CD14-positive monocyte (primary cell): ENCODE results near the gene HRH2. TPM values are rescaled to one million over a fixed set of nuclear protein-coding genes. Genes with fewer than 3 reads are reported as not detected.
A peak's percentile ranks its signal among the peaks of the same experiment; 100 is the strongest.

Experiments used
- DNase-seq, 3 donors: peaks; one replicate each; pipeline ENCODE4 v3.0.0-alpha.2; 2011 to 2022
- H2AFZ ChIP-seq: 2 replicates; pipeline ENCODE4 v1.6.0; 2012; ENCODE audit warnings: mild to moderate bottlenecking, low read depth, low read length, inconsistent platforms; ENCODE audit not compliant: insufficient read depth, poor library complexity, severe bottlenecking
- H3K27ac ChIP-seq, 2 donors: 1 replicate in 1 of 2; 2 replicates in 1 of 2; pipeline ENCODE4 v1.5.1; 2012 to 2013; ENCODE audit warnings: low read length in 2 of 2, control low read depth in 1 of 2, inconsistent platforms in 1 of 2, low read depth in 1 of 2, mild to moderate bottlenecking in 1 of 2
- H3K27me3 ChIP-seq, 2 donors: one replicate each; pipeline versions ENCODE4 v1.6.0 to v1.6.1; 2011 to 2013; ENCODE audit warnings: low read length in 2 of 2; ENCODE audit not compliant: control insufficient read depth in 2 of 2, insufficient read depth in 2 of 2
- H3K36me3 ChIP-seq, 2 donors: replicated peaks in 1 of 2; 1 replicate in 1 of 2; 2 replicates in 1 of 2; pipeline versions ENCODE4 v1.5.1 to v1.6.1; 2012 to 2013; ENCODE audit warnings: low read length in 2 of 2, control low read depth in 1 of 2, inconsistent platforms in 1 of 2, mild to moderate bottlenecking in 1 of 2; ENCODE audit not compliant: insufficient read depth in 2 of 2, control insufficient read depth in 1 of 2
- H3K4me1 ChIP-seq, 2 donors: 1 replicate in 1 of 2; 2 replicates in 1 of 2; pipeline versions ENCODE4 v1.5.1 to v1.6.1; 2012 to 2013; ENCODE audit warnings: low read length in 2 of 2, control low read depth in 1 of 2, inconsistent platforms in 1 of 2, mild to moderate bottlenecking in 1 of 2, moderate library complexity in 1 of 2; ENCODE audit not compliant: insufficient read depth in 2 of 2, control insufficient read depth in 1 of 2
- H3K4me2 ChIP-seq: replicated peaks from 2 replicates; pipeline ENCODE3; 2012; ENCODE audit warnings: low read length, moderate library complexity, mild to moderate bottlenecking; ENCODE audit not compliant: poor library complexity, severe bottlenecking; ENCODE audit errors: extremely low read depth
- H3K4me3 ChIP-seq, 3 experiments: fragments of 200-600 bp in 1 of 3; sonication (generic) in 1 of 3; replicated peaks in 1 of 3; 1 replicate in 2 of 3; 2 replicates in 1 of 3; pipeline ENCODE4 v1.5.1; 2011 to 2013; ENCODE audit warnings: low read length in 3 of 3, mild to moderate bottlenecking in 3 of 3, control low read depth in 2 of 3, low read depth in 2 of 3, inconsistent platforms in 1 of 3, moderate library complexity in 1 of 3
- H3K79me2 ChIP-seq: 2 replicates; pipeline ENCODE4 v1.6.0; 2012; ENCODE audit warnings: mild to moderate bottlenecking, control low read depth, inconsistent platforms, low read length, moderate library complexity; ENCODE audit not compliant: insufficient read depth
- H3K9ac ChIP-seq: 2 replicates; pipeline ENCODE4 v1.6.0; 2017; ENCODE audit warnings: low read length, mild to moderate bottlenecking; ENCODE audit not compliant: insufficient read depth, poor library complexity, severe bottlenecking
- H3K9me3 ChIP-seq, 2 donors: replicated peaks in 1 of 2; 1 replicate in 1 of 2; 2 replicates in 1 of 2; pipeline versions ENCODE4 v1.5.1 to v1.6.1; 2012 to 2013; ENCODE audit warnings: low read length in 2 of 2, control low read depth in 1 of 2; ENCODE audit not compliant: control insufficient read depth in 1 of 2, insufficient read depth in 1 of 2
- H4K20me1 ChIP-seq: 2 replicates; pipeline ENCODE4 v1.6.0; 2012; ENCODE audit warnings: mild to moderate bottlenecking, low read length, control low read depth, moderate library complexity; ENCODE audit not compliant: insufficient read depth
- H3K27ac Mint-ChIP-seq, 7 donors: one replicate each; pipeline ENCODE4 v1.8.0; 2020; ENCODE audit warnings: mild to moderate bottlenecking in 7 of 7, mixed read lengths in 7 of 7, moderate library complexity in 6 of 7, inconsistent platforms in 2 of 7
- H3K27me3 Mint-ChIP-seq, 3 donors: one replicate each; pipeline ENCODE4 v1.8.0; 2021 to 2022; ENCODE audit warnings: low read depth in 3 of 3, mild to moderate bottlenecking in 3 of 3, mixed read lengths in 3 of 3, moderate library complexity in 3 of 3, inconsistent platforms in 1 of 3
- H3K36me3 Mint-ChIP-seq, 2 donors: one replicate each; pipeline ENCODE4 v1.8.0; 2020; ENCODE audit warnings: mixed read lengths in 2 of 2, inconsistent platforms in 1 of 2, mild to moderate bottlenecking in 1 of 2
- H3K4me1 Mint-ChIP-seq: one replicate; pipeline ENCODE4 v1.8.0; 2020; ENCODE audit warnings: mild to moderate bottlenecking, mixed read lengths
- H3K4me3 Mint-ChIP-seq, 2 donors: one replicate each; pipeline ENCODE4 v1.8.0; 2020; ENCODE audit warnings: mild to moderate bottlenecking in 2 of 2, mixed read lengths in 2 of 2, moderate library complexity in 1 of 2
- H3K9me3 Mint-ChIP-seq, 7 donors: one replicate each; pipeline ENCODE4 v1.8.0; 2020 to 2022; ENCODE audit warnings: mixed read lengths in 7 of 7, mild to moderate bottlenecking in 6 of 7, moderate library complexity in 6 of 7, inconsistent platforms in 2 of 7
- CTCF ChIP-seq: fragments of 200-600 bp; IDR thresholded peaks from one replicate; pipeline ENCODE4 v1.8.0; 2022; ENCODE audit warnings: antibody characterized with exemption, mild to moderate bottlenecking
- WGBS: methylation state at CpG from one replicate; pipeline ENCODE4 v1.1.5; 2013; ENCODE audit warnings: missing lambda C conversion rate; ENCODE audit not compliant: insufficient coverage; 5-methylcytosine and 5-hydroxymethylcytosine counted together
- intact Hi-C, 2 donors: fragments of 100-400 bp; cut with micrococcal nuclease; formaldehyde crosslinking; loops; one replicate each; pipeline versions ENCODE4 v1.15.0 to v1.15.1; 2023
- polyA plus RNA-seq, 3 donors: library from polyadenylated mRNA; depleted of rRNA in 1 of 3; unstranded in 2 of 3; stranded (reverse) in 1 of 3; fragments of 300-500 nt in 2 of 3; fragments of >200 nt in 1 of 3; fragmentation: Illumina TruSeq in 2 of 3; gene quantifications; 1 replicate in 2 of 3; 2 replicates in 1 of 3; pipeline ENCODE4 v1.2.3, GENCODE V29; 2012 to 2021

The HRH2 gene
- polyA plus RNA-seq, 3 donors, result 10.6 to 71.7 (median 25.5) TPM

- Histone ChIP-seq H3K9ac (no peak overlapping the region), H3K4me3 (no peak overlapping the region), H3K4me2 (no peak overlapping the region), H2AFZ (no peak overlapping the region), H3K36me3 (peaks cover 45 to 49% of the 10 kb centered on the region in 2 donors), H4K20me1 (peaks cover 65% of the 10 kb centered on the region), H3K27me3 (no peaks in the 10 kb centered on the region), H3K4me1 (no peaks in the 10 kb centered on the region), H3K79me2 (peaks cover 5% of the 10 kb centered on the region), H3K27ac (no peak overlapping the region), H3K9me3 (peaks cover 0 to 16% of the 10 kb centered on the region in 2 donors)
- H3K27ac Mint-ChIP-seq, result peak overlapping the region in 4 of 7 donors; percentile 2 to 69 (median 32)
- TF ChIP-seq CTCF, result no peak
- H3K36me3 Mint-ChIP-seq, result peaks cover 56 to 66% of the 10 kb centered on the region in 2 donors
- no peak overlapping the region for H3K4me3 Mint-ChIP-seq
- peaks cover 28% of the 10 kb centered on the region for H3K4me1 Mint-ChIP-seq
- H3K27me3 Mint-ChIP-seq, result peaks cover 0 to 2% (median 0%) of the 10 kb centered on the region in 3 donors
- H3K9me3 Mint-ChIP-seq, result peaks cover 4 to 16% (median 7%) of the 10 kb centered on the region in 7 donors
- no peak for DNase-seq
- WGBS, result no CpG with 5 or more reads among the region's 5 CpGs
- intact Hi-C loops, result no loop called here
Measured at GRCh38 chr5:175711031-175711430, 53.2 kb downstream of the HRH2 start.

- Histone ChIP-seq H3K79me2 (no peaks in the 10 kb centered on the region), H3K27ac (peak overlapping the region in 1 of 2 donors; percentile 0), H3K4me3 (no peak overlapping the region), H2AFZ (no peak overlapping the region), H3K27me3 (no peaks in the 10 kb centered on the region), H3K4me2 (no peak overlapping the region), H3K4me1 (no peaks in the 10 kb centered on the region), H4K20me1 (peaks cover 58% of the 10 kb centered on the region), H3K36me3 (peaks cover 38 to 43% of the 10 kb centered on the region in 2 donors), H3K9me3 (peaks cover 7 to 23% of the 10 kb centered on the region in 2 donors), H3K9ac (no peak overlapping the region)
- Mint-ChIP-seq H3K36me3 (peaks cover 54 to 63% of the 10 kb centered on the region in 2 donors), H3K27me3 (peaks cover 0 to 2% (median 0%) of the 10 kb centered on the region in 3 donors), H3K4me3 (no peak overlapping the region), H3K9me3 (peaks cover 11 to 23% (median 13%) of the 10 kb centered on the region in 7 donors), H3K27ac (peak overlapping the region in 4 of 7 donors; percentile 7 to 31 (median 24)), H3K4me1 (peaks cover 28% of the 10 kb centered on the region)
- intact Hi-C loops, result no loop called here
- no peak for TF ChIP-seq CTCF
- 90% methylated on average over 20 of the region's 20 CpGs for WGBS
- no peak for DNase-seq
Measured at GRCh38 chr5:175711472-175712312, 53.8 kb downstream of the HRH2 start.
